SK-N-SH treated with all-trans-retinoic acid at 6 μM for 48 hours (cell line): ENCODE measurements around the gene BACH1.
A peak's percentile ranks its signal among the peaks of the same experiment; 100 is the strongest.

Experiments
- ATAC-seq: fragments of 200-7000 bp; cut with Tn5 transposase; 3 replicates; pipeline ENCODE4 v1.9.1; 2020; ENCODE audit warnings: mild to moderate bottlenecking, moderate library complexity
- ARNTL ChIP-seq: fragments of 450-650 bp; formaldehyde crosslinking; IDR thresholded peaks from 2 replicates; pipeline ENCODE4 v1.5.0; 2020; ENCODE audit warnings: low read depth, mild to moderate bottlenecking, moderate library complexity, borderline replicate concordance
- BACH2 ChIP-seq: fragments of 250-450 bp; sonication (Bioruptor Pico); IDR thresholded peaks from 2 replicates; pipeline ENCODE4 v1.9.0; 2021; ENCODE audit warnings: mild to moderate bottlenecking, borderline replicate concordance
- CSDC2 ChIP-seq: fragments of 250-450 bp; sonication (Bioruptor Pico); IDR thresholded peaks from 2 replicates; pipeline ENCODE4 v1.5.0; 2020; ENCODE audit warnings: mild to moderate bottlenecking, moderate library complexity
- ESRRG ChIP-seq: fragments of 250-450 bp; sonication (Bioruptor Pico); IDR thresholded peaks from 2 replicates; pipeline ENCODE4 v1.6.1; 2021; ENCODE audit warnings: mild to moderate bottlenecking
- GLIS3 ChIP-seq: fragments of 250-450 bp; sonication (Bioruptor Pico); IDR thresholded peaks from 2 replicates; pipeline ENCODE4 v1.5.0; 2020; ENCODE audit warnings: mild to moderate bottlenecking, moderate library complexity
- ISL1 ChIP-seq: fragments of 250-450 bp; sonication (Bioruptor Pico); IDR thresholded peaks from 2 replicates; pipeline ENCODE4 v2.1.2; 2022; ENCODE audit warnings: mild to moderate bottlenecking, moderate library complexity
- OSR1 ChIP-seq: fragments of 250-450 bp; sonication (Bioruptor Pico); IDR thresholded peaks from 2 replicates; pipeline ENCODE4 v1.8.0; 2022; ENCODE audit warnings: moderate library complexity, mild to moderate bottlenecking, inconsistent platforms
- PATZ1 ChIP-seq: fragments of 250-450 bp; sonication (Bioruptor Pico); IDR thresholded peaks from 2 replicates; pipeline ENCODE4 v1.8.0; 2020; ENCODE audit warnings: mild to moderate bottlenecking, moderate library complexity, borderline replicate concordance
- POU6F1 ChIP-seq: fragments of 250-450 bp; sonication (Bioruptor Pico); IDR thresholded peaks from 2 replicates; pipeline ENCODE4 v1.8.0; 2021; ENCODE audit warnings: low read depth, mild to moderate bottlenecking, moderate library complexity, borderline replicate concordance
- RARB ChIP-seq: fragments of 250-450 bp; sonication (Bioruptor Pico); IDR thresholded peaks from 2 replicates; pipeline ENCODE4 v1.8.0; 2021; ENCODE audit warnings: mild to moderate bottlenecking, moderate library complexity
- TCF4 ChIP-seq: fragments of 250-450 bp; sonication (Bioruptor Pico); IDR thresholded peaks from 2 replicates; pipeline ENCODE4 v1.8.0; 2021; ENCODE audit warnings: mild to moderate bottlenecking, moderate library complexity, borderline replicate concordance
- TSHZ2 ChIP-seq: fragments of 250-450 bp; sonication (Bioruptor Pico); IDR thresholded peaks from 2 replicates; pipeline ENCODE4 v1.5.0; 2020; ENCODE audit warnings: mild to moderate bottlenecking, moderate library complexity
- ZC3H10 ChIP-seq: fragments of 250-450 bp; sonication (Bioruptor Pico); IDR thresholded peaks from 2 replicates; pipeline ENCODE4 v1.5.1; 2021; ENCODE audit warnings: mild to moderate bottlenecking, moderate library complexity
- ZFP30 ChIP-seq: fragments of 450-650 bp; formaldehyde crosslinking; IDR thresholded peaks from 2 replicates; pipeline ENCODE4 v1.5.0; 2022; ENCODE audit warnings: mild to moderate bottlenecking, moderate library complexity
- ZNF565 ChIP-seq: fragments of 450-650 bp; formaldehyde crosslinking; conservative IDR thresholded peaks from 2 replicates; pipeline ENCODE4 v1.5.0; 2020; ENCODE audit warnings: low read depth, mild to moderate bottlenecking, moderate library complexity
- ZNF70 ChIP-seq: fragments of 450-650 bp; formaldehyde crosslinking; IDR thresholded peaks from 2 replicates; pipeline ENCODE4 v1.5.0; 2020; ENCODE audit warnings: mild to moderate bottlenecking, moderate library complexity

Gene BACH1

GRCh38 chr21:29374481-29374880, 75.8 kb downstream of the BACH1 start:
- ATAC-seq, result no peak
- TF ChIP-seq ZNF70 (CRISPR knock-in tag) (no peak), POU6F1 (CRISPR knock-in tag) (no peak), ESRRG (CRISPR knock-in tag) (no peak), ZC3H10 (CRISPR knock-in tag) (no peak), ZFP30 (CRISPR knock-in tag) (no peak), PATZ1 (CRISPR knock-in tag) (no peak), ISL1 (CRISPR knock-in tag) (no peak), OSR1 (CRISPR knock-in tag) (no peak), RARB (CRISPR knock-in tag) (no peak), BACH2 (CRISPR knock-in tag) (no peak), TSHZ2 (CRISPR knock-in tag) (no peak), GLIS3 (CRISPR knock-in tag) (no peak), ARNTL (CRISPR knock-in tag) (no peak)
- TF ChIP-seq, all 23 proteins: peak for 0

- ATAC-seq, result peak; percentile 52; the same call in 2 of the 3 replicates
Observed at GRCh38 chr21:29376556-29376955, 77.8 kb downstream of the BACH1 start.

GRCh38 chr21:29377266-29377665, 78.5 kb downstream of the BACH1 start:
- ATAC-seq, result no peak
- TF ChIP-seq ZFP30 (CRISPR knock-in tag) (no peak), ESRRG (CRISPR knock-in tag) (no peak), RARB (CRISPR knock-in tag) (no peak), ZNF70 (CRISPR knock-in tag) (no peak), PATZ1 (CRISPR knock-in tag) (no peak), CSDC2 (CRISPR knock-in tag) (no peak)

More at GRCh38 chr21:29376556-29376955, 77.8 kb downstream of the BACH1 start:
- TF ChIP-seq TCF4 (CRISPR knock-in tag) (no peak), ZNF565 (CRISPR knock-in tag) (no peak)
- TF ChIP-seq, all 23 proteins: peak for 0

- TF ChIP-seq PATZ1 (CRISPR knock-in tag) (no peak), ISL1 (CRISPR knock-in tag) (peak; percentile 80), TSHZ2 (CRISPR knock-in tag) (peak; percentile 64; the same call in 1 of the 2 replicates), CSDC2 (CRISPR knock-in tag) (no peak), TCF4 (CRISPR knock-in tag) (peak; percentile 40; the same call in 1 of the 2 replicates)
- TF ChIP-seq, all 23 proteins: peak for 3
- ATAC-seq, result peak; percentile 24; the same call in 2 of the 3 replicates
Observed at GRCh38 chr21:29378832-29379231, 80.1 kb downstream of the BACH1 start.
